Measurements from ENCODE around the gene SLC16A3.
A peak's percentile ranks its signal among the peaks of the same experiment; 100 is the strongest.

Gene SLC16A3

GRCh38 chr17:82287868-82288801 is 59.3 kb downstream of the SLC16A3 start:
- peak; percentile 97 for DNase-seq
